ENCODE data around the gene VTI1A. TPM values are rescaled to one million over a fixed set of nuclear protein-coding genes. Genes with fewer than 3 reads are reported as not detected.

VTI1A gene
- total RNA-seq, 3 donors from 2014 or later = 53.7 to 65.6 (median 59.2) TPM

DNA sequence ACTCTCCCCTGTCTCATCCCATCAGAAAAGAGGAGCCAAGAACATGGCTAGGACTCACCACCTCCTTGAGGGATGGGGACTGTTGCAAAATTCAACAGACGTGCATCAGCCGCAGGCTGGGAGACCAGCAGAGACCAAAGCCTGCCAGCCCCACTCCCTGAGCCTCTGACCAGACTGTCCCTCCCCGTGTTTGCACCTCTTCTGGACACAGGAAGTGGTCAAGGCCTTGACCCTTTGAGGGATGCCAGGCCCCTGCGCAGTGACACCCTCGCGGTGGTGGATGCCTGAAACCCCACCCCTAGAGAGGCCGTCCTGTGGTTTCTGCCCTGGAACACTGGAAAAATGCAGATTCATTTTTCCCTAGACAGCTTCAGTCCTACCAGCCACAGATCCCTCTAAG is 374.6 kb downstream of the VTI1A start:
- no peaks in the 10 kb centered on the region for H3K4me1 ChIP-seq
- no peak overlapping the region for H3K4me3 ChIP-seq
- DNase-seq (ENCODE audit: low spot score in 2 of 2) = no peak
- intact Hi-C loops (cut with DNase I; ENCODE audit: low total_unique reads) = no loop called here
- no peaks in the 10 kb centered on the region for H3K27me3 ChIP-seq
- no peak for TF ChIP-seq POLR2A (IDR thresholded peaks at IDR 0.05)
- TF ChIP-seq, protein P1, sequence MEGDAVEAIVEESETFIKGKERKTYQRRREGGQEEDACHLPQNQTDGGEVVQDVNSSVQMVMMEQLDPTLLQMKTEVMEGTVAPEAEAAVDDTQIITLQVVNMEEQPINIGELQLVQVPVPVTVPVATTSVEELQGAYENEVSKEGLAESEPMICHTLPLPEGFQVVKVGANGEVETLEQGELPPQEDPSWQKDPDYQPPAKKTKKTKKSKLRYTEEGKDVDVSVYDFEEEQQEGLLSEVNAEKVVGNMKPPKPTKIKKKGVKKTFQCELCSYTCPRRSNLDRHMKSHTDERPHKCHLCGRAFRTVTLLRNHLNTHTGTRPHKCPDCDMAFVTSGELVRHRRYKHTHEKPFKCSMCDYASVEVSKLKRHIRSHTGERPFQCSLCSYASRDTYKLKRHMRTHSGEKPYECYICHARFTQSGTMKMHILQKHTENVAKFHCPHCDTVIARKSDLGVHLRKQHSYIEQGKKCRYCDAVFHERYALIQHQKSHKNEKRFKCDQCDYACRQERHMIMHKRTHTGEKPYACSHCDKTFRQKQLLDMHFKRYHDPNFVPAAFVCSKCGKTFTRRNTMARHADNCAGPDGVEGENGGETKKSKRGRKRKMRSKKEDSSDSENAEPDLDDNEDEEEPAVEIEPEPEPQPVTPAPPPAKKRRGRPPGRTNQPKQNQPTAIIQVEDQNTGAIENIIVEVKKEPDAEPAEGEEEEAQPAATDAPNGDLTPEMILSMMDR (IDR thresholded peaks at IDR 0.05) = no peak
- no peak for TF ChIP-seq POLR2AphosphoS5 (IDR thresholded peaks at IDR 0.05)
- H3K9me3 ChIP-seq = no peaks in the 10 kb centered on the region
- no peak overlapping the region for H3K27ac ChIP-seq
- H3K36me3 ChIP-seq = no peaks in the 10 kb centered on the region

GRCh38 chr10:112823007-112823406 is 376.0 kb downstream of the VTI1A start:
- DNase-seq (ENCODE audit: low spot score in 2 of 2) = no peak
- Histone ChIP-seq H3K27me3 (no peaks in the 10 kb centered on the region), H3K9me3 (no peaks in the 10 kb centered on the region), H3K4me1 (no peaks in the 10 kb centered on the region), H3K27ac (no peak overlapping the region), H3K4me3 (no peak overlapping the region), H3K36me3 (no peaks in the 10 kb centered on the region)
- no peak for TF ChIP-seq POLR2AphosphoS5 (IDR thresholded peaks at IDR 0.05)
- TF ChIP-seq, protein P1 (IDR thresholded peaks at IDR 0.05) = no peak
- no peak for TF ChIP-seq POLR2A (IDR thresholded peaks at IDR 0.05)
- intact Hi-C loops (cut with DNase I; ENCODE audit: low total_unique reads) = no loop called here

- no peak for TF ChIP-seq POLR2A (IDR thresholded peaks at IDR 0.05)
- TF ChIP-seq, protein P1 (IDR thresholded peaks at IDR 0.05) = no peak
- TF ChIP-seq POLR2AphosphoS5 (IDR thresholded peaks at IDR 0.05) = no peak
- DNase-seq (ENCODE audit: low spot score in 2 of 2) = no peak
- H3K9me3 ChIP-seq = no peaks in the 10 kb centered on the region
- intact Hi-C loops (cut with DNase I; ENCODE audit: low total_unique reads) = no loop called here
- H3K4me3 ChIP-seq = no peak overlapping the region
- H3K27me3 ChIP-seq = no peaks in the 10 kb centered on the region
- H3K4me1 ChIP-seq = no peaks in the 10 kb centered on the region
- H3K36me3 ChIP-seq = no peaks in the 10 kb centered on the region
- H3K27ac ChIP-seq = no peak overlapping the region
These were observed 376.6 kb downstream of the VTI1A start for GRCh38 chr10:112823604-112824003.

DNA sequence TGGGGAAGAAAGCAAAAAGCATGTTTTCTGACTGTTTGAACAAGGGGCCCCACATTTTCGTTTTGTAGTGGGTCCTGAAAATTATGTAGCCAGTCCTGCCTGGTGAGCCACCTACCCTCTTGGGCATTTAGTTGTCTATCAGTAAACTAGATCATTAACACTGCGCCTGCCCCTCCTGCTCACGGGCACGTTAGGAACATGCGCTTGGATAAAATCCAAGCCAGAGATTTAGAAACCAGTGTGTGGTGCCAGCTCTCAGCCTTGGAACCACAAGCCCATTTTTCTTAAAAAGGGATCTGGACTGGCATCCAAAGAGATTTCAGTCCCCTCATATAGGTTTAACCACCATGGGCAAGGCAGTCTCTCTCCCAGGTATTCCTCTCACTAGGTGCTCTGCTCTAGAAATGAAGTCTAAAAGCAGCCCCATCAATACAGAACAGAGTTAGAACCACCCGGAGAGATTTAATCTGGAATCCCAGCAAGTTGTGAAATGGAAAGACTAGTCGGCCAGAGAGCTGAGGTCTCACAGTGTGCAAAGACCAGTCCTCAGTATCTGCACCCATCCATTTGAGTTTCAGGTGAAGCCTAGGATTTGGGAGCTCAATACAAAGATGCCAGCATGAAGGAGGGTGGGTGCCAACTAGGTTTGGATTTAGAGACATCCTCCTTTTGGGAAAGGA is 379.1 kb downstream of the VTI1A start:
- no peaks in the 10 kb centered on the region for H3K4me1 ChIP-seq
- DNase-seq (ENCODE audit: low spot score in 2 of 2) = no peak
- no peaks in the 10 kb centered on the region for H3K9me3 ChIP-seq
- H3K36me3 ChIP-seq = no peaks in the 10 kb centered on the region
- H3K27me3 ChIP-seq = no peaks in the 10 kb centered on the region
- no peak overlapping the region for H3K4me3 ChIP-seq
- TF ChIP-seq POLR2AphosphoS5 (IDR thresholded peaks at IDR 0.05) (no peak), POLR2A (IDR thresholded peaks at IDR 0.05) (no peak)
- TF ChIP-seq, protein P1 (IDR thresholded peaks at IDR 0.05) = no peak
- H3K27ac ChIP-seq = no peak overlapping the region
- intact Hi-C loops (cut with DNase I; ENCODE audit: low total_unique reads) = no loop called here

DNA sequence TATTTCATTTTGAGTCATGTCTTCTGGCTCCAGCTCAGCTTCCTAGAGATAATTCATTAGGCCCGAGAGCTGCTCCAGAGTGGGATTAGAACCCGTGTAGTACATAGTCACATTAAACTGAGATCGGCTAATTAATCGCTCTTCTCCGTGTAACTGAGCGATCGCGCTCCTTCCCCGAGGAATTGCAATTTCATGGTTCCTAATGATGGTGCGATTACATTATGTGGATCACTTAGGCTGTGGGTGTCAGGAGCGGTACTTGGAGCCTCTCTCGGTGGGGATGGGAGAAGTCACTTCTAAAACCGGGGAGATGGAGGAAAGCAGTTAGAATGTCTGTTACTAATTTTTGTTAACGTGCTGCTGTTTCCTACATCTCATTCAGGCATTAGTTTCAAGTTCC is 380.1 kb downstream of the VTI1A start:
- Histone ChIP-seq H3K4me1 (no peaks in the 10 kb centered on the region), H3K36me3 (no peaks in the 10 kb centered on the region), H3K4me3 (no peak overlapping the region), H3K27me3 (no peaks in the 10 kb centered on the region), H3K27ac (no peak overlapping the region), H3K9me3 (no peaks in the 10 kb centered on the region)
- intact Hi-C loops (cut with DNase I; ENCODE audit: low total_unique reads) = no loop called here
- TF ChIP-seq POLR2AphosphoS5 (IDR thresholded peaks at IDR 0.05) (no peak), POLR2A (IDR thresholded peaks at IDR 0.05) (no peak)
- TF ChIP-seq, protein P1 (IDR thresholded peaks at IDR 0.05) = no peak
- no peak for DNase-seq (ENCODE audit: low spot score in 2 of 2)

Measured in breast epithelium (tissue), 4 donors.